OCI-LY1 (cell line): ENCODE data around the gene SEPTIN10.

ENCODE experiments used
- CTCF ChIP-seq: fragments of 200-600 bp; sonication (generic), shearing (Covaris generic); IDR thresholded peaks from 2 replicates; pipeline ENCODE4 v1.5.1; 2017; ENCODE audit warnings: mild to moderate bottlenecking, antibody characterized with exemption, low read length, moderate library complexity, mixed read lengths
- EZH2 ChIP-seq: fragments of 200-600 bp; sonication (generic), shearing (Covaris generic); IDR thresholded peaks from 2 replicates; pipeline ENCODE4 v1.8.0; 2017; ENCODE audit warnings: borderline replicate concordance, mixed run types, mild to moderate bottlenecking, antibody characterized with exemption, low read length, moderate library complexity, mixed read lengths

DNA sequence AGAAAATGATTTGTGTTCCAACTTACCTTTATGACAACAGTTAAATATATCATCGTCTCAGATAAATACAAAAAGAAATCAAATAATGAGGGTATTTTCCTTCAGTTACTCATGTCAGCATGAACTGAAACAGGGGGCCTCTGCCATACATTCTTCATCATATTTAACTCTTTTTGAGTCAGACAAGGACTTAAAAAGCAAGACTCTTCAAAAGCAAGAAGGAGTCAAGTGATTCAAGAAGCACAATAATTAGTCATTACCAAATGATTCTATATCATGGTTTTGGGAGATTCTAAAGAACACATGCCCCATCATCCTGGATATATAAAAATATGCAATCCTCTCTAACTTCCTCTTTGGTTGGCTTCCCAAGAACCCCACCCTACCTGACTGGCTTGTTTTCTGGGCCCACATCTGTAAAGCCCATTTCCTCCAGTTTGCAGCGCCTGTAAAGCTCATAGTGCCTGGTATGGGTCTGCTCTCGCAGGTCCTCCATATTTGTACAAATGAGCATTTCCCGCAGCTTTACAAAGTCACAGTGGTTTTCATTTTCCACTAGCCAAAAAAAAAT, 49.7 kb downstream of the SEPTIN10 start:
- TF ChIP-seq CTCF: no peak
- no peak for TF ChIP-seq EZH2
